Measurements from ENCODE around the gene BCL2L13.
A peak's percentile ranks its signal among the peaks of the same experiment; 100 is the strongest.
"Not testable (repeated sequence)": the region's sequence is repeated elsewhere in the genome, so short reads cannot be mapped to it uniquely, and the experiment has no call there.

BCL2L13 gene

GRCh38 chr22:17634696-17635095 is 3.9 kb upstream of the BCL2L13 start:
- no peak for DNase-seq (ENCODE audit: low read depth in 3 of 3, low spot score in 1 of 3)

- not testable (repeated sequence) for DNase-seq (ENCODE audit: low read depth in 3 of 3, low spot score in 1 of 3)
Measured at GRCh38 chr22:17636850-17637249, 1.7 kb upstream of the BCL2L13 start.

GRCh38 chr22:17637490-17638181 is 921 bp upstream of the BCL2L13 start:
- DNase-seq (ENCODE audit: low read depth in 3 of 3, low spot score in 1 of 3): no peak

GRCh38 chr22:17638182-17638431 is 450 bp upstream of the BCL2L13 start:
- no peak for DNase-seq (ENCODE audit: low read depth in 3 of 3, low spot score in 1 of 3)

GRCh38 chr22:17639247-17639741 is 737 bp downstream of the BCL2L13 start:
- DNase-seq (ENCODE audit: low read depth in 3 of 3, low spot score in 1 of 3): no peak

GRCh38 chr22:17641269-17641668 is 2.7 kb downstream of the BCL2L13 start:
- no peak for DNase-seq (ENCODE audit: low read depth in 3 of 3, low spot score in 1 of 3)

GRCh38 chr22:17642357-17642756 is 3.8 kb downstream of the BCL2L13 start:
- not testable (repeated sequence) for DNase-seq (ENCODE audit: low read depth in 3 of 3, low spot score in 1 of 3)

- DNase-seq (ENCODE audit: low read depth in 3 of 3, low spot score in 1 of 3): no peak
Measured at GRCh38 chr22:17647452-17647851, 8.9 kb downstream of the BCL2L13 start.

GRCh38 chr22:17647991-17648390 is 9.4 kb downstream of the BCL2L13 start:
- DNase-seq (ENCODE audit: low read depth in 3 of 3, low spot score in 1 of 3): no peak

- no peak for DNase-seq (ENCODE audit: low read depth in 3 of 3, low spot score in 1 of 3)
Measured at GRCh38 chr22:17648569-17648968, 10.0 kb downstream of the BCL2L13 start.

- DNase-seq (ENCODE audit: low read depth in 3 of 3, low spot score in 1 of 3): no peak
Measured at GRCh38 chr22:17655289-17655688, 16.7 kb downstream of the BCL2L13 start.

GRCh38 chr22:17656870-17657395 is 18.4 kb downstream of the BCL2L13 start:
- no peak for DNase-seq (ENCODE audit: low read depth in 3 of 3, low spot score in 1 of 3)

GRCh38 chr22:17664414-17665055 is 26.0 kb downstream of the BCL2L13 start:
- DNase-seq (ENCODE audit: low read depth in 3 of 3, low spot score in 1 of 3): no peak

GRCh38 chr22:17665248-17665647 is 26.7 kb downstream of the BCL2L13 start:
- DNase-seq (ENCODE audit: low read depth in 3 of 3, low spot score in 1 of 3): no peak

- DNase-seq (ENCODE audit: low read depth in 3 of 3, low spot score in 1 of 3): no peak
Measured at GRCh38 chr22:17665854-17666253, 27.3 kb downstream of the BCL2L13 start.

GRCh38 chr22:17671521-17672092 is 33.0 kb downstream of the BCL2L13 start:
- DNase-seq (ENCODE audit: low read depth in 3 of 3, low spot score in 1 of 3): not testable (repeated sequence)

GRCh38 chr22:17672417-17672991 is 33.9 kb downstream of the BCL2L13 start:
- peak in 1 of 3 donors; percentile 3 for DNase-seq (ENCODE audit: low read depth in 3 of 3, low spot score in 1 of 3)

- no peak for DNase-seq (ENCODE audit: low read depth in 3 of 3, low spot score in 1 of 3)
Measured at GRCh38 chr22:17674152-17674551, 35.6 kb downstream of the BCL2L13 start.

GRCh38 chr22:17675584-17675983 is 37.0 kb downstream of the BCL2L13 start:
- DNase-seq (ENCODE audit: low read depth in 3 of 3, low spot score in 1 of 3): no peak

- DNase-seq (ENCODE audit: low read depth in 3 of 3, low spot score in 1 of 3): no peak
Measured at GRCh38 chr22:17678817-17679385, 40.3 kb downstream of the BCL2L13 start.

GRCh38 chr22:17684245-17684644 is 45.7 kb downstream of the BCL2L13 start:
- DNase-seq (ENCODE audit: low read depth in 3 of 3, low spot score in 1 of 3): no peak

- no peak for DNase-seq (ENCODE audit: low read depth in 3 of 3, low spot score in 1 of 3)
Measured at GRCh38 chr22:17692841-17693240, 54.3 kb downstream of the BCL2L13 start.

All from stimulated activated CD4-positive, alpha-beta T cell treated with anti-CD3 and anti-CD28 coated beads, TNF-alpha, amount 100 ng/mL, for 1 hour (primary cell).